ENCODE data around the gene SGCD. TPM values are rescaled to one million over a fixed set of nuclear protein-coding genes. Genes with fewer than 3 reads are reported as not detected.

The SGCD gene
- polyA plus RNA-seq, 1 experiment, result 25.2 TPM

DNA sequence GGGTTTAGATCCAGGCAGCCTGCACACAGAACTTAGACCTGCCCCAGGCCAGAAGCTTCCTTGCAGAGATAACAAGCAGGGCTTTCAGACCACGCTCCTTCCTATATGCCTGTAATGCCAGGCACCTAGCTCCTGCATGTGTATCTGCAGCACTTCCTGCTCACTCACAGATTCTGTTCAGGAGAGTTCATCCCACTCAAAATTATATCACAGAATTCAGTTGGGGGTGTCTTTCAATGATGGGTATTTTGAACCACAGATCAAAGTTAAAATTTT lies 105.8 kb downstream of the SGCD start:
- Histone ChIP-seq H3K9me3 (ENCODE audit: control insufficient read depth, insufficient read depth, low read length) (no peaks in the 10 kb centered on the region), H3K4me3 (ENCODE audit: low read depth, low read length) (no peak overlapping the region), H3K27ac (ENCODE audit: low read depth, low read length) (no peak overlapping the region), H3K27me3 (ENCODE audit: control insufficient read depth, insufficient read depth, low read length) (no peaks in the 10 kb centered on the region)
- POLR2A ChIA-PET, result no interaction called here
- TF ChIP-seq, protein P1, sequence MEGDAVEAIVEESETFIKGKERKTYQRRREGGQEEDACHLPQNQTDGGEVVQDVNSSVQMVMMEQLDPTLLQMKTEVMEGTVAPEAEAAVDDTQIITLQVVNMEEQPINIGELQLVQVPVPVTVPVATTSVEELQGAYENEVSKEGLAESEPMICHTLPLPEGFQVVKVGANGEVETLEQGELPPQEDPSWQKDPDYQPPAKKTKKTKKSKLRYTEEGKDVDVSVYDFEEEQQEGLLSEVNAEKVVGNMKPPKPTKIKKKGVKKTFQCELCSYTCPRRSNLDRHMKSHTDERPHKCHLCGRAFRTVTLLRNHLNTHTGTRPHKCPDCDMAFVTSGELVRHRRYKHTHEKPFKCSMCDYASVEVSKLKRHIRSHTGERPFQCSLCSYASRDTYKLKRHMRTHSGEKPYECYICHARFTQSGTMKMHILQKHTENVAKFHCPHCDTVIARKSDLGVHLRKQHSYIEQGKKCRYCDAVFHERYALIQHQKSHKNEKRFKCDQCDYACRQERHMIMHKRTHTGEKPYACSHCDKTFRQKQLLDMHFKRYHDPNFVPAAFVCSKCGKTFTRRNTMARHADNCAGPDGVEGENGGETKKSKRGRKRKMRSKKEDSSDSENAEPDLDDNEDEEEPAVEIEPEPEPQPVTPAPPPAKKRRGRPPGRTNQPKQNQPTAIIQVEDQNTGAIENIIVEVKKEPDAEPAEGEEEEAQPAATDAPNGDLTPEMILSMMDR (IDR thresholded peaks at IDR 0.05; ENCODE audit: low read depth, low read length), result no peak
- CTCF ChIA-PET, result no interaction called here
- DNase-seq (ENCODE audit: low read depth, low spot score), result no peak

DNA sequence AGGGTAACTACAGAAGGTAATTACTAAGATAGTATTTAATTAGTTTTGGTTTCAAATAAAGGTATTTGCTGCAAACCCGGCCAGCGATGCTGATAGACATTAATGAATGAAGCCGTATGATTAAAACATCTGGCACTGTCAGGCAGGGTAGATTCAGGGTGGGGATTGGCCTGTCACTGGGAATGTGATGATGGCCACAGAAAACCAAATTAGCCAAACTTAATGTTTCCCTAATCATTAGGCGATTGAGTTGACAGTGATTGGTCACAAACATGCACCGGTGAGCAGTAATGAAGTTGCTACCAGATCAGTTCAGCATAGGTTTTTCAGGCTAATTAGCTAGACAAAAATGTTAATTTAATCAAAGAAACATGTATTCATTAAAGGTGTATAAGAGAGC lies 107.5 kb downstream of the SGCD start:
- Histone ChIP-seq H3K27me3 (ENCODE audit: control insufficient read depth, insufficient read depth, low read length) (no peaks in the 10 kb centered on the region), H3K4me3 (ENCODE audit: low read depth, low read length) (no peak overlapping the region), H3K9me3 (ENCODE audit: control insufficient read depth, insufficient read depth, low read length) (no peaks in the 10 kb centered on the region), H3K27ac (ENCODE audit: low read depth, low read length) (no peak overlapping the region)
- ChIA-PET CTCF (no interaction called here), POLR2A (no interaction called here)
- DNase-seq (ENCODE audit: low read depth, low spot score), result no peak
- TF ChIP-seq, protein P1 (IDR thresholded peaks at IDR 0.05; ENCODE audit: low read depth, low read length), result no peak

DNA sequence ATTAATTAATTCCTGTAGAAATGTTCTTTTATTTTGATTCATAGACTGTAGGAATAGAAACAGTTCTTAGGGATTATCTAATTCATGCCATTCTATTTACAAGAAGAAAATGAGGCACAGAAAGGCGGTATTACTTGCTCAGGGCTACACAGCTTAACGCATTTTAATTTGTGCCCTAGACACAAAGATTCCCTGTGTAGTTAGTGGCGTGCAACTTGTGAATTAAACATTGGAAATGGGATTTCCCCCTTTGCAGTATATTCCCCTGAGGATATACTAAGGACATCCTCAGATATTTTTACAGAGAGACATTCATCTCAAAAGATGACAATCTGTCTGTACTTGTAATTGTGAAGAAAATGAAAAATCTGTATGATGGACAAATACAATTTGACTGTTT lies 108.1 kb downstream of the SGCD start:
- ChIA-PET CTCF (no interaction called here), POLR2A (no interaction called here)
- TF ChIP-seq, protein P1 (IDR thresholded peaks at IDR 0.05; ENCODE audit: low read depth, low read length), result no peak
- H3K4me3 ChIP-seq (ENCODE audit: low read depth, low read length), result no peak overlapping the region
- no peak overlapping the region for H3K27ac ChIP-seq (ENCODE audit: low read depth, low read length)
- DNase-seq (ENCODE audit: low read depth, low spot score), result no peak
- no peaks in the 10 kb centered on the region for H3K9me3 ChIP-seq (ENCODE audit: control insufficient read depth, insufficient read depth, low read length)
- no peaks in the 10 kb centered on the region for H3K27me3 ChIP-seq (ENCODE audit: control insufficient read depth, insufficient read depth, low read length)

DNA sequence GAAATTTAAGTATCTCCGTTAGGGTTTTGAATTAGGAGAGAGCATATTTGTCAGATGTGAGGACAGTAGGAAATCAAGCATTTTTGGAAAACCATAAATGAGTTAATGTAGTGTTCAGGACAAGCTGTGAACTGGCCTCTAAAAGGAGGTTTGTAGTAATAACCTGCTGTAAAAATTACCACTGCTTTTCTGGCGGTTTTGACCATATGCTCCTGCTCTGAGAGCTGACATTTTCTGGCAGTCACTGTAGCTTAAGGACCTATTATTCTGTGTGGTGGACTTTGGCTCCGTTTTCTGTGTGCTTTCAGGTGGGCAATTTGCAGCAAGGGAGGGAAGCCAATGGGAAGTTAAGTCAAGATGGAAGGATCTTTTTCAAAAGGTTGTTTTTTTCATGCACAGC lies 111.1 kb downstream of the SGCD start:
- Histone ChIP-seq H3K27me3 (ENCODE audit: control insufficient read depth, insufficient read depth, low read length) (no peaks in the 10 kb centered on the region), H3K4me3 (ENCODE audit: low read depth, low read length) (no peak overlapping the region), H3K9me3 (ENCODE audit: control insufficient read depth, insufficient read depth, low read length) (no peaks in the 10 kb centered on the region), H3K27ac (ENCODE audit: low read depth, low read length) (no peak overlapping the region)
- DNase-seq (ENCODE audit: low read depth, low spot score), result no peak
- ChIA-PET CTCF (no interaction called here), POLR2A (no interaction called here)
- TF ChIP-seq, protein P1 (IDR thresholded peaks at IDR 0.05; ENCODE audit: low read depth, low read length), result no peak

DNA sequence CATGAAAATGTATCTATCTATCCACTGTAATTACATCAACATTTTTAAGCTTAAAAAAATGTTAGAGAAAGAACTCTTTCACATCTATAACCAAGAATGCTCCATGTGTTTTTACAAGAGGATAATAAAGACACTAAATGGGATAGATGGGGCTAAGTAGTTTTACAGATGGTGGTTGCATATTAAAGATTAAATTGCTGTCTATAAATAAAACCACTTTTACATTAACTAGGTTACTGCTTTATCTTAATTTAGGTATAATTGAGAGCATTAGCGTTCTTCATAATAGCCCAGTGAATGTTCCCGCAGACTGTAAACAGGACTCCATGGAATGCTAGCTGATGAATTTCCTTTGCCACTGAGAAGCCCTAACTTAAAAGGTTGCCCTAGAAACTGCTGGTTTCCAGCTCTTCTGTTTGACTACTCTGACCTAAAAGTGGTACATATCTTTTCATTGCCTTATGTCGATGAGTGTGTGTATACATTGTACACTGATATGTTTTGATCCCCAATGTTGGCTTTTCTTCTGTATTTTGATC lies 117.9 kb downstream of the SGCD start:
- POLR2A ChIA-PET, result no interaction called here
- Histone ChIP-seq H3K27ac (ENCODE audit: low read depth, low read length) (no peak overlapping the region), H3K4me3 (ENCODE audit: low read depth, low read length) (no peak overlapping the region), H3K27me3 (ENCODE audit: control insufficient read depth, insufficient read depth, low read length) (no peaks in the 10 kb centered on the region), H3K9me3 (ENCODE audit: control insufficient read depth, insufficient read depth, low read length) (no peaks in the 10 kb centered on the region)
- no peak for DNase-seq (ENCODE audit: low read depth, low spot score)
- CTCF ChIA-PET, result no interaction called here
- TF ChIP-seq, protein P1 (IDR thresholded peaks at IDR 0.05; ENCODE audit: low read depth, low read length), result no peak
